SH-SY5Y (cell line): Measurements from ENCODE around the gene MMP24OS.

ENCODE experiments used
- GATA2 ChIP-seq: IDR thresholded peaks from 2 replicates; pipeline ENCODE4 v1.6.1; 2011; ENCODE audit warnings: mild to moderate bottlenecking, low read depth, low read length
- GATA3 ChIP-seq: IDR thresholded peaks from 2 replicates; pipeline ENCODE4 v1.6.1; 2011; ENCODE audit warnings: low read depth, mild to moderate bottlenecking, low read length, moderate library complexity

DNA sequence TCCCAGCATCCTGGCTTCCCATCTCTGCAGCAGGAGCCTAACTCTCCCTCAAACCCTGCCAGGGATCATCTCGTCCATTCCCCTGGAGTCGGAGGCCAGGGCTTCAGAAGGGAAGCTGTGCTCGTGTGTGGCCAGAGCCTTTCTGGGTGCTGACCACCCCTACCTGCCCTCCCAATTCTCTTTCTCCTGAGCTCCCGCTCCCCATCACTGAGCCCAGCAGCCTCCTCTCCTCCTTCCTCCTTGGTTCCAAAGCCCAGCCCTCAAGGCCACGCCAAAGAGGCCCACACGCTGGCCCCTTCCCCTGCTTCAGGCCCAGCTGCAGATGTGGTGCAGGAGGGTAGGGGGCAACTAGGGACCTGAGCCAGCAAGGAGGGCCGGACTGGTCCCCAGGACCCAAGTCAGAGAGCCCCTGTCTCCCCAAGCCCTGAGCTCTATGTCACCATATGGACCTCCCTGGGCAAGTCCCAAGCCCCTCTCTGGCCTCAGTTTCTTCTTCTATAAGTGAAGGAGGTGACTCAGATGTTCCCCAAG lies 13.0 kb upstream of the MMP24OS start:
- TF ChIP-seq GATA2 (no peak), GATA3 (no peak)
